CD4-positive, alpha-beta T cell treated with Interleukin-4 for 4 hours (primary cell): ENCODE data around the gene MAML3.

Experiments
- DNase-seq: peaks from one replicate; pipeline ENCODE4 v3.0.0-alpha.2; 2020

The MAML3 gene

GRCh38 chr4:139889264-139889663 lies 264.7 kb downstream of the MAML3 start:
- DNase-seq = no peak

GRCh38 chr4:139887962-139888735 lies 265.8 kb downstream of the MAML3 start:
- DNase-seq = no peak

- no peak for DNase-seq
Observed at GRCh38 chr4:139887376-139887802, 266.6 kb downstream of the MAML3 start.

- no peak for DNase-seq
Observed at GRCh38 chr4:139886798-139887197, 267.2 kb downstream of the MAML3 start.

GRCh38 chr4:139884438-139884837 lies 269.5 kb downstream of the MAML3 start:
- no peak for DNase-seq

- no peak for DNase-seq
Observed at GRCh38 chr4:139880841-139881240, 273.1 kb downstream of the MAML3 start.

GRCh38 chr4:139878050-139878449 lies 275.9 kb downstream of the MAML3 start:
- no peak for DNase-seq

GRCh38 chr4:139876337-139876941 lies 277.5 kb downstream of the MAML3 start:
- no peak for DNase-seq

- DNase-seq = no peak
Observed at GRCh38 chr4:139875411-139875825, 278.6 kb downstream of the MAML3 start.

GRCh38 chr4:139873111-139873860 lies 280.7 kb downstream of the MAML3 start:
- DNase-seq = no peak

GRCh38 chr4:139872274-139872673 lies 281.7 kb downstream of the MAML3 start:
- no peak for DNase-seq

- no peak for DNase-seq
Observed at GRCh38 chr4:139869810-139870209, 284.2 kb downstream of the MAML3 start.

- DNase-seq = no peak
Observed at GRCh38 chr4:139866276-139866962, 287.6 kb downstream of the MAML3 start.

- no peak for DNase-seq
Observed at GRCh38 chr4:139865537-139865936, 288.4 kb downstream of the MAML3 start.

- DNase-seq = no peak
Observed at GRCh38 chr4:139863531-139863930, 290.5 kb downstream of the MAML3 start.

- DNase-seq = no peak
Observed at GRCh38 chr4:139861471-139861870, 292.5 kb downstream of the MAML3 start.

- no peak for DNase-seq
Observed at GRCh38 chr4:139860435-139861024, 293.5 kb downstream of the MAML3 start.

GRCh38 chr4:139859876-139860275 lies 294.1 kb downstream of the MAML3 start:
- no peak for DNase-seq

GRCh38 chr4:139858436-139859205 lies 295.4 kb downstream of the MAML3 start:
- no peak for DNase-seq

- no peak for DNase-seq
Observed at GRCh38 chr4:139857977-139858376, 296.0 kb downstream of the MAML3 start.

- no peak for DNase-seq
Observed at GRCh38 chr4:139857021-139857420, 297.0 kb downstream of the MAML3 start.
